Right lobe of liver (tissue), 4 donors: ENCODE results near the gene ERV3-1.

ENCODE experiments used
- POLR2A ChIP-seq: fragments of 450-650 bp; IDR thresholded peaks from one replicate; pipeline ENCODE4 v1.6.1; 2017; ENCODE audit warnings: antibody characterized with exemption, mild to moderate bottlenecking
- TF ChIP-seq, protein P1 (sequence below), 4 donors: fragments of 200-600 bp in 3 of 4; fragments of 450-650 bp in 1 of 4; IDR thresholded peaks; one replicate each; pipeline versions ENCODE4 v1.5.1 to v1.8.0; 2016 to 2022; ENCODE audit warnings: antibody characterized with exemption in 4 of 4, mild to moderate bottlenecking in 2 of 4
- donor health status: DM: no; HTN: no; CAD: no.
- donor health status: DM: no; HTN: no; CAD: no.
- donor health status: DM: no; HTN: yes; CAD: no.

GRCh38 chr7:64997927-64998391, 8.5 kb downstream of the ERV3-1 start:
- TF ChIP-seq, protein P1, sequence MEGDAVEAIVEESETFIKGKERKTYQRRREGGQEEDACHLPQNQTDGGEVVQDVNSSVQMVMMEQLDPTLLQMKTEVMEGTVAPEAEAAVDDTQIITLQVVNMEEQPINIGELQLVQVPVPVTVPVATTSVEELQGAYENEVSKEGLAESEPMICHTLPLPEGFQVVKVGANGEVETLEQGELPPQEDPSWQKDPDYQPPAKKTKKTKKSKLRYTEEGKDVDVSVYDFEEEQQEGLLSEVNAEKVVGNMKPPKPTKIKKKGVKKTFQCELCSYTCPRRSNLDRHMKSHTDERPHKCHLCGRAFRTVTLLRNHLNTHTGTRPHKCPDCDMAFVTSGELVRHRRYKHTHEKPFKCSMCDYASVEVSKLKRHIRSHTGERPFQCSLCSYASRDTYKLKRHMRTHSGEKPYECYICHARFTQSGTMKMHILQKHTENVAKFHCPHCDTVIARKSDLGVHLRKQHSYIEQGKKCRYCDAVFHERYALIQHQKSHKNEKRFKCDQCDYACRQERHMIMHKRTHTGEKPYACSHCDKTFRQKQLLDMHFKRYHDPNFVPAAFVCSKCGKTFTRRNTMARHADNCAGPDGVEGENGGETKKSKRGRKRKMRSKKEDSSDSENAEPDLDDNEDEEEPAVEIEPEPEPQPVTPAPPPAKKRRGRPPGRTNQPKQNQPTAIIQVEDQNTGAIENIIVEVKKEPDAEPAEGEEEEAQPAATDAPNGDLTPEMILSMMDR (IDR thresholded peaks at IDR 0.05): no peak
- TF ChIP-seq POLR2A: no peak
